NCI-H128 (cell line): ENCODE results near the gene CSH1.
"Not testable (repeated sequence)": the region's sequence is repeated elsewhere in the genome, so short reads cannot be mapped to it uniquely, and the experiment has no call there.

Source experiments
- DNase-seq: peaks from one replicate; lab custom pipeline; 2025; ENCODE audit not compliant: unreplicated experiment; lab: John Stamatoyannopoulos, UW

The CSH1 gene

DNA sequence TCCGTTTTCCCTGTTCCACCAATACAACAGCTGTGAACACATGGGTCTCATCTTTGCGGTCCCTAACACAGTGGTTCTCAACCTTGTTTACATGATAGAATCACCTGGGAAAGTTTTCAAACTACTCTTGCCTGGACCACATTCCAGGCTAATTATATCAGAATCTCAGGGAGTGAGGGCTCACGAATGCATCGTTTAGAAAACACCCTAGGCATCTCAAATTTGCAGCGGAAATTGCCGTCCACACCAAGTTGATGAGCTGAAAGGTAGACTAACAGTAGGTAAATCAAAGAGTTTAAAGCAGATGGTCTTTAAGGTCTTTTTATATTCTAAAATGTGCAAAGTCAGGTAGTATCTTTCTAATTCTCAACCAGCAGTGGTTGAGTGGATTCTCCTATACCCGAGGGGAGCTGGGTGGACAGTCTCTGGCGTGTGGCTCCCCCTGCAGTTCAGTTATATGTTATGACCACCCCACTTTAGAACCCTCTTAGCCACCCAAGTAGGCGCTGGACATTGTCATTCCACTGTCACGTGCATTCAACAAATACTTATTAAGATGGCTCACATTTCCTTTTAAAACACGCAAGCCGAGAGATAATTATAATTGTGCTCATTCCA lies 10.9 kb upstream of the CSH1 start:
- DNase-seq, result not testable (repeated sequence)

DNA sequence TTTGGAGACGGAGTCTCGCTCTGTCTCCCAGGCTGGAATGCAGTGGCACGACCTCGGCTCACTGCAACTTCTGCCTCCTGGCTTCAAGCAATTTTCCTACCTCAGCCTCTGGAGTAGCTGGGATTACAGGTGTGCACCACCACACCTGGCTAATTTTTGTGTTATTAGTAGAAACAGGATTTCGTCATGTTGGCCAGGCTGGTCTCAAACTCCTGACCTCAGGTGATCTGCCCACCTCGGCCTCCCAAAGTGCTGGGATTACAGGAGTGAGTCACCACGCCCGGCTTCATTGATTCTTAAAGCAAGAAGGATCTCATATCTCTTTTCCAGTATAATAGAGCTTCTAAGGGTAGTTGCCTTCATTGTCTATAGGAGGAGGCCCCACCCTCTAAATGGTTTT lies 8.4 kb upstream of the CSH1 start:
- DNase-seq, result not testable (repeated sequence)

DNA sequence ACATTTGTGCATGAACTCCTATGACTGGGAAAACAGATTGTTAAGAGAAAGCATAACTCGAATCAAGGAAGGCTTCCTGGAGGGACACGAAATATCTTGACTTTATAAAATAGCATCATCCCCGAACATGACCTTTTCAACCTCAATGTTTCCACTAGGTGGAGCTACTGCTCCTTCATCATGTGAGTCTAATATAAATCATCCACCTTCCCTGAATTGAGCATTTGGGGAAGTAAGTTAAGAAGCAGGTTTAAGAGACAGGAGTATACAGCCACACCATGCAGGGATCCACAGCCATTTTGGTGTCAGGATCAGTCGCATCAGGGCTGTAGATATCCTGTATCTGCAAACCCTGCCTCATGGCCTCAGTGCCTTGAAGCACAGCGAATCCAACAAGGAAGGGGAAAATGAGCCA lies 7.4 kb upstream of the CSH1 start:
- not testable (repeated sequence) for DNase-seq

DNA sequence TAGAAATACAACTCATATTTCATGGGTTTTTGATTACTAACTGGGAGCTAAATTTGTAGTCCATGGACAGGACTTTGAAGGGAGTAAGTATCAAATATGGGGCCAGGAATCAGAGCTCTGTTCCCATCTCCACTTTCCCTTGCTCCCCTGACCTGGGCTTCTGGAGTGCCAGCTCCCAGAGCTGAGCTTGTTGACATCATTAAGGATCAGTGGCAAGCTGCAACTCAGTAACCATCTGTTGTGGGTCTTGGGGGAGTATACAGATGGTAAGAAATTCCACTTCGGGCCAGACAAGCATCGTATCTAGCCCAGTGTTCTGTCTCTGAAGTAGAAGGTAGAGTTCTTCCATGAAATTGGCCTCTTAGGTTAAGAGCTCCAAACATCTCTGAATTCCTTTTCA lies 5.6 kb upstream of the CSH1 start:
- not testable (repeated sequence) for DNase-seq

DNA sequence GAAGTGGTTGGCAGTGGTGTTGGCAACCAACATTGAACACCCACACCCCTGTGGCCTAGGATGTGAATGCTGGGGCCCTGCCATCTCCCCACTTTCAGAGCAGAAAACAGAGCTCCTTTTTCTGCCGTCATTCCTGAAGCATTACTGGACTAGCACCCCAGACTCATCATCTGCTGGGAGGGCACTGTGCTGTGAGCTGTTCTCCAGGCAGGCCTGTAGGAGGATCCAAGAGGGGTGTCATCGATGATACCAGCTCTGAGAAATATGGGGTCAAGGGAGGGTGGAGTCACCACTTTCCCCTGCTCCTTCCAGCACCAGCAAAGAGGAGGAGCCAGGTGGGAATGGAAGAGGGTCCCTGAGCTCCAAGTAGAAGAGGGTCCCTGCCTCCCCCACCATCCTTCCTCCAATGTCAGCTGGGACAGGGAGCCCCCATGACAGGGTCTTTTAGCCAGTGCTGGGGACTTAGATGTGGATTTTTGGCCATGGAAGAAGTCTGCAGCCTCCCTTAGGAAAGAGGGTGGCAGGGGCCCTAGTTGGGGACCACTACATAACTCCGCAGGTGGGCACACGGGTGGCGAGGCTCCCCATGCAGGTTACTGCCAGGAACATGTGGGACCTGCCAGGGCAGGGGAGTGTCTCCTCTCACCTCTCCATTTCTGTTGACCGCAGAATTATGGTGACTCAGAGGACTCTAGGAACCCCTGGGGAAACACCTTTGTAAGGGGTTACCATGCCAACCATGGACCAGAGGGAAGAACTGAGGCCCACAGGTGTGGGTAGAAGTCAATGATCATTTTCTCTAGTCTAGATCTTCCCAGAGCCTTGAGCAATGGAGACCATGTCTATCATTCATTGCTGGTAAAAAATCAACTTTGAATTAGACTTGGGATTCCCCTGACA lies 2.8 kb upstream of the CSH1 start:
- DNase-seq, result not testable (repeated sequence)

DNA sequence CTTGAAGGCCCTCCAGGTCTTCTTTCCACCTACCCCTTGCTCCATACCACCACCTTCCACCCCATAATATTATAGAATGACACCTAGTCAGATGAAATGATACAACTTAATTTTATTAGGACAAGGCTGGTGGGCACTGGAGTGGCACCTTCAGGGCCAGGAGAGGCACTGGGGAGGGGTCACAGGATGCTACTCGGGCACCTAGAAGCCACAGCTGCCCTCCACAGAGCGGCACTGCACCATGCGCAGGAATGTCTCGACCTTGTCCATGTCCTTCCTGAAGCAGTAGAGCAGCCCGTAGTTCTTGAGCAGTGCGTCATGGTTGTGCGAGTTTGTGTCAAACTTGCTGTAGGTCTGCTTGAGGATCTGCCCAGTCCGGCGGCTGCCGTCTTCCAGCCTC lies 1.6 kb downstream of the CSH1 start:
- not testable (repeated sequence) for DNase-seq

DNA sequence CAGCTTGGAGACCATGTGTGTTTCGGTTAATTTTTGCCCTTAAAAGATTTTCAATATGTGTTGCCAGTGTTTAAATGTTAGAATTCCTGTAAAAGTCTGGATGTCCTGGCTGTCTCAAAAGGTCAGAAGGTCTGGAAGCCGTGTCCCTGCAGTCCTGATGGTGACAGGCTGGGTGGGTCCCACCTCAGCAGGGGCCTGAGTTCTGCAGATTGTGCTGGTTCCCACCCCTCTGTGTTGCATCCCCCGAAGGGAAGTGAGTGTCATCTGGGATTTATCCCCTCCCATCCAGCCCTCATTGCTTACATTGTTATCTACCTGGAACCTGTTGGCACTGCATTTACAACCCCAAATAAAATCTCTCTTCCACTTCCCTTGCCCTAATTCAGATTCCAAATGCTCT lies 2.4 kb downstream of the CSH1 start:
- not testable (repeated sequence) for DNase-seq

DNA sequence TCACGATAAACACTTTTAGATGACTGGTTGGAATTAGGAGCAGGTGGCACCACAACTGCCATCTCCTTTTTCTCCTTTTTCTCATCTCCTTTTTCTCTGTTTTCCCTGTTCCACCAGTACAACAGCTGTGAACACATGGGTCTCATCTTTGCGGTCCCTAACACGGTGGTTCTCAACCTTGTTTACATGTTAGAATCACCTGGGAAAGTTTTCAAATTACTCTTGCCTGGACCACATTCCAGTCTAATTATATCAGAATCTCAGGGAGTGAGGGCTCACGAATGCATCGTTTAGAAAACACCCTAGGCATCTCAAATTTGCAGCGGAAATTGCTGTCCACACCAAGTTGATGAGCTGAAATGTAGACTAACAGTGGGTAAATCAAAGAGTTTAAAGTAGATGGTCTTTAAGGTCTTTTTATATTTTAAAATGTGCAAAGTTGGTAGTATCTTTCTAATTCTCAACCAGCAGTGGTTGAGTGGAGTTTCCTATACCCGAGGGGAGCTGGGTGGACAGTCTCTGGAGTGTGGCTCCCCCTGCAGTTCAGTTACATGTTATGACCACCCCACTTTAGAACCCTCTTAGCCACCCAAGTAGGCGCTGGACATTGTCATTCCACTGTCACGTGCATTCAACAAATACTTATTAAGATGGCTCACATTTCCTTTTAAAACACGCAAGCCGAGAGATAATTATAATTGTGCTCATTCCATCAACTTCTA lies 3.9 kb downstream of the CSH1 start:
- DNase-seq, result not testable (repeated sequence)

DNA sequence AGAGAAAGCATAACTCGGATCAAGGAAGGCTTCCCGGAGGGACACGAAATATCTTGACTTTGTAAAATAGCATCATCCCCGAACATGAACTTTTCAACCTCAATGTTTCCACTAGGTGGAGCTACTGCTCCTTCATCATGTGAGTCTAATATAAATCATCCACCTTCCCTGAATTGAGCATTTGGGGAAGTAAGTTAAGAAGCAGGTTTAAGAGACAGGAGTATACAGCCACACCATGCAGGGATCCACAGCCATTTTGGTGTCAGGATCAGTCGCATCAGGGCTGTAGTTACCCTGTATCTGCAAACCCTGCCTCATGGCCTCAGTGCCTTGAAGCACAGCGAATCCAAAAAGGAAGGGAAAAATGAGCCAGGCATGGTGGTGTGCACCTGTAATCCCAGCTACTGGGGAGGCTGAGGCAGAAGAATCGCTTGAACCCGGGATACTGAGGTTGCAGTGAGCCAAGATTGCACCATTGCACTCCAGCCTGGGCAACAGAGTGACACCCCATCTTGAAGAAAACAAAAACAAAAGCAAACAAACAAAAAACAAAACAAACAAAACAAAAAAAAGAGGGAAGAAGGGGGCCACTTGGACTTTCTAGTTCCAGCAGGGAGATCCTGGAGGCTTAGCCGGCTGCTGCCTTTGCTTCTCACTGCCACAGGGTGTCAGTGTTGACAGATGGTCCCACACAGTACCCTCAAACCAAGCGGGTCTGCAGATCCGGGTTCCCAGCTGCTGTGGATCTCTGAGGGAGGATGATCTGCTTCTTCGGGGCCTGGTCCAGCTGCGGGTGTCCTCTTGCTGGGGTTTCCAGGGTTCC lies 7.1 kb downstream of the CSH1 start:
- not testable (repeated sequence) for DNase-seq

DNA sequence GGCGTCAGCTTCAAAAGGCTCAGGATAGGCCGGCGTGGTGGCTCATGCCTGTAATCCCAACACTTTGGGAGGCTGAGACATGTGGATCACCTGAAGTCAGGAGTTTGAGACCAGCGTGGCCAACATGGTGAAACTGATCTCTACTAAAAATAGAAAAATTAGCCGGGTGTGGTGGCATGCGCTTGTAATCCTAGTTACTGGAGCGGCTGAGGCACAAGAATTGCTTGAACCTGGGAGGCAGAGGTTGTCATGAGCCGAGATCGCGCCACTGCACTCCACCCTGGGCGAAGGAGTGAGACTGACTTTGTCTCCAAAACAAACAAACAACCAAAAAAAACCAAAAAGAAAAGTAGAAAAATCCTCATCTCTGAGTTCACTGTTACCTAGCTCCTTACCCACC lies 11.3 kb downstream of the CSH1 start:
- not testable (repeated sequence) for DNase-seq

DNA sequence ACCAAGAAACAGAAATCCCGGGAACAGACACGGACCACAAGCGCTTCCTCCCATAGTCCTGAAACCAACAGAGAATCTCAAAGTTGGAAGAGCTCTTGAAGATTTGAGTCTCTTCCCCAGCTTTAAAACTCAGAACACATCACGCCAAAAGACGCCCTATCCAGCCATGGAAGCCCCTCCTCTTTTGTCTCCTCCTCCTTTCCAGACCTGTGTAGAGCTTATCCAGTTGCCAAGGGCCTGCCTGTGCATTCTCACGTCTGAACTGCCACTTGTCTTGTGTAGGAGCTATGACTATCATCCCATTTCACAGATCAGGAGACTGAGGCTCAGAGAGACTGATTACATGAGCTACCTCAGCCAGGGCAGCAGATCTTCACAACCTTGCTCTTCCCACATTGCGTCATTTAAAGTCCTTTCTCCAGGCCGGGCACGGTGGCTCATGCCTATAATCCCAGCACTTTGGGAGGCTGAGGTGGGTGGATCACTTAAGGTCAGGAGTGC lies 13.7 kb downstream of the CSH1 start:
- not testable (repeated sequence) for DNase-seq

DNA sequence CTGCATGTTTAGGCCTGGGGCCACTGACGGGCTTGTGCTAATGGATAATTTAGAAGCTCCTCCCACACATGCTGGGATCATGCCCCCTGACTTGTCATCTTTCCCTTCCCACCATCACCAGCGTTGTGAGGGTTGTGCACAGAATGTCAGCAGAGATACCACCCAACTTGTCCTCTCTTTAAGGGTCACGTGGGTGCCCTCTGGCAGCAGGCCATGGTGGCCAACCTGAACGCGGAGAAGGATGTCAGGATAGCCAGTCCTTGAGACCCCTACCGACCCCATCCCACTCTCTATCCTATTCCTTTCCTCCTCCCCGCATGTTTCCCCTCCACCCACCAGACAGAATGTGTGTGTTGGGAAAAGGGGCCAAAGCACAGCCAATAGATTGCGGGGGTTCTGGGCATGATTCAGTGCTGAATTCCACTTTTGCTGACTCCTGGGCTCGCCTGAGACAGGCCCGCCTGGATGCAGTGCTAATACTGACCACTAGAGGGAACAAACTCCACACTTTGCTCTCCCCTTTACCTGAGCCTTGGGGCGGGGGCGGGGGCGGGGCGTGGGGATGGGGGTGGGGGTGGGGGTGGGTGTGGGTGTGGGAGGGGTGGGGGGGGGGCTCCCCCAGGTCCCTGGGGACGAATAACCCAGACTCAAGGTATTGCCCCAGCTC lies 14.3 kb downstream of the CSH1 start, which contains the start of gene GH2:
TSS of gene GH2 (minus strand) at position 10 of the 667 bp plus-strand sequence. CDS start 143 bp downstream, outside the sequence.
- no peak for DNase-seq

DNA sequence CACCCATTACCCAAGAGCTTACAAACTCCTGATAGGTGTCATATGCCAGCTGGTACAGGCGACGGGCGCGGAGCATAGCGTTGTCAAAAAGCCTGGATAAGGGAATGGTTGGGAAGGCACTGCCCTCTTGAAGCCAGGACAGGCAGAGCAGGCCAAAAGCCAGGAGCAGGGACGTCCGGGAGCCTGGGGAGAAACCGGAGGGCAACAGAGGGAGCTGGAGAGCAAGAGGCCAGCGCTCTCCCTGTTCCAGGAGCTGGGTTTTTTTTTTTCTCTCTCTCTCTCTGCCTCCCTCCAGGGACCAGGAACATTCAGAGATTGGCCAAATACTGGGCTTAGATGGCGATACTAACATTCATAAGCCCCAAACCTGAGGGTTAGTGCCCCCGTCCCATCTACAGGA lies 15.0 kb downstream of the CSH1 start:
- DNase-seq, result not testable (repeated sequence)

DNA sequence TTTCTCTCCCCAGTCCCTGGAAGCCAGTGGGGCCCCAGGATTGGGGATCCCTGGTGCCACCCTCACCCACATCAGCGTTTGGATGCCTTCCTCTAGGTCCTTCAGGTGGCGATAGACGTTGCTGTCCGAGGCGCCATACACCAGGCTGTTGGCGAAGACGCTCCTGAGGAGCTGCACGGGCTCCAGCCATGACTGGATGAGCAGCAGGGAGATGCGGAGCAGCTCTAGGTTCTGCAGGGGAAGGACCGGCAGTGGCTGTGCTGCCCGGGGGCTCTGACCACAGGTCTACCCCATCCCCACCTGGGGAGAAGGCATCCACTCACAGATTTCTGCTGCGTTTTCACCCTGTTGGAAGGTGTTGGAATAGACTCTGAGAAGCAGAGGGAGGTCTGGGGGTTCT lies 15.7 kb downstream of the CSH1 start:
- no peak for DNase-seq

DNA sequence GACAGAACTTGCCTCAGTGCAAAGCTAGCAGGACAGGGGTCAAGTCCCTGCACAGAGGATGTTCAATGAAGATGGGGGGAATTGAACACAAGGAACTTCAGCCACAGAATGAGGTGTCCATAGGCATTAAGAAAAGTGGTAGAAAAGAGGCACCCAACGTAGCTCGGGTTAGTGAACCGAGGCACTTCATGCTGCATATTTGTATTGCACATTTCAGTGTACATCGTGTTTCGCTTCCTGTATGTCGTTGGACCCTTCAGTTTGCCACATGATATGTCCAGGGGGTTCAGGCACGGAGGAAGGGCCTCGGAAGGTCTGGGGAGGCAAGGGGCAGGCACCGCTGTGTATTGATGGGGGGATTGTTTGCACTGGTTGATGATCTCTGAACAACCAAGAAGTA lies 18.0 kb downstream of the CSH1 start:
- not testable (repeated sequence) for DNase-seq

DNA sequence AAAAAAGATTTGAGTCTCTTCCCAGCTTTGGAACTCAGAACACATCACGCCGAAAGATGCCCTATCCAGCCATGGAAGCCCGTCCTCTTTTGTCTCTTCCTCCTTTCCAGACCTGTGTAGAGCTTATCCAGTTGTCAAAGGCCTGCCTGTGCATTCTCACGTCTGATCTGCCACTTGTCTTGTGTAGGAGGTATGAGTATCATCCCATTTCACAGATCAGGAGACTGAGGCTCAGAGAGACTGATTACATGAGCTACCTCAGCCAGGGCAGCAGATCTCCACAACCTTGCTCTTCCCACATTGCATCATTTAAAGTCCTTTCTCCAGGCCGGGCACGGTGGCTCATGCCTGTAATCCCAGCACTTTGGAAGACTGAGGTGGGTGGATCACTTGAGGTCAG lies 21.7 kb downstream of the CSH1 start:
- DNase-seq, result not testable (repeated sequence)

DNA sequence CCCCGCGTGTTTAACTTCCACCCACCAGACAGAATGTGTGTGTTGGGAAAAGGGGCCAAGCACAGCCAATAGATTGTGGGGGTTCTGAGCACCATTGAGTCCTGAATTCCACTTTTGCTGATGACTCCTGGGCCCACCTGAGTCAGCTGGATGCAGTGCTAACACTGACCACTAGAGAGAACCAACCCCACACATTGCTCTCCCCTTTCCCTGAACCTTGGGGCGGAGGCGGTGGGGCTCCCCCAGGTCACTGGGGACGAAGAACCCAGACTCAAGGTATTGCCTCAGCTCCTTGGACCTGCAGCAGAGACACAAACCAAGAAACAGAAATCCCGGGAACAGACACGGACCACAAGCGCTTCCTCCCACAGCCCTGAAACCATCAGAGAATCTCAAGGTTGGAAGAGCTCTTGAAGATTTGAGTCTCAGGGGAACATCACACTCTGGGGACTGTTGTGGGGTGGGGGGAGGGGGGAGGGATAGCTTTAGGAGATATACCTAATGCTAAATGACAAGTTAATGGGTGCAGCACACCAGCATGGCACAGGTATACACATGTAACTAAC lies 22.2 kb downstream of the CSH1 start:
- DNase-seq, result not testable (repeated sequence)

DNA sequence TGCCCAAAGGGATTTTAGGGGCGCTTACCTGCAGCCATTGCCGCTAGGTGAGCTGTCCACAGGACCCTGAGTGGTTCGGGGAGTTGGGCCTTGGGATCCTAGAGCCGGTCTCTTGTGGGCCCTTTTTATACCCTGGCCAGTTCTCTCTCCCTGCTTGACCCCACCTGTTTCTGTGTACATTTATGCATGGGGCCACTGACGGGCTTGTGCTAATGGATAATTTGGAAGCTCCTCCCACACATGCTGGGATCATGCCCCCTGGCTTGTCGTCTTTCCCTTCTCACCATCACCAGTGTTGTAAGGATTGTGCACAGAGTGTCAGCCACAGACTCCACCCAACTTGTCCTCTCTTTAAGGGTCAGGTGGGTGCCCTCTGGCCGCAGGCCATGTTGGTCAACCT lies 22.8 kb downstream of the CSH1 start, which contains the start of gene CSH2:
TSS of gene CSH2 (minus strand) at position 101 of the 400 bp plus-strand sequence. CDS start at position 38, 63 bp downstream.
- not testable (repeated sequence) for DNase-seq

DNA sequence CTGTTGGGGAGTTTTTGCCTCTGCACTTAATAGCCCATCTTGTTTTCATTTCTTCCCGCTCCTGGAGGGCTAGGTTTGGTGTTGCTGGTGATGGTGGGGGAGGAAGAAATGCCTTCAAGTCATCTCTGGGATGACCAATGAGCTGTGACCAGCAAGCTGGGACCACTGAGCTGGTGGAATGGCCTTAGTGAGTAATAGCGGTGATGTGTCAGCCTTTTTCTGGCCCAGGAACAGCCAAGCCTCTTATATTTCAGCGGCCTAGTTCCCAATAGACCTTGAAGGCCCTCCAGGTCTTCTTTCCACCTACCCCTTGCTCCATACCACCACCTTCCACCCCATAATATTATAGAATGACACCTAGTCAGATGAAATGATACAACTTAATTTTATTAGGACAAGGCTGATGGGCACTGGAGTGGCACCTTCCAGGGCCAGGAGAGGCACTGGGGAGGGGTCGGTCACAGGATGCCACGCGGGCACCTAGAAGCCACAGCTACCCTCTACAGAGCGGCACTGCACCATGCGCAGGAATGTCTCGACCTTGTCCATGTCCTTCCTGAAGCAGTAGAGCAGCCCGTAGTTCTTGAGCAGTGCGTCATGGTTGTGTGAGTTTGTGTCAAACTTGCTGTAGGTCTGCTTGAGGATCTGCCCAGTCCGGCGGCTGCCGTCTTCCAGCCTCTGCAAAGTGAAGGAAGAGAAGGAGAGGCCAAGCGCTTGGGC lies 24.6 kb downstream of the CSH1 start:
- not testable (repeated sequence) for DNase-seq
